Stimulated activated CD8-positive, alpha-beta memory T cell treated with anti-CD3 and anti-CD28 coated beads, Interleukin-12 subunit alpha, Interleukin-12 subunit beta, amount 100 ng/mL, for 24 hours (primary cell): ENCODE results near the gene ARID1A.

Experiments
- DNase-seq: peaks from one replicate; pipeline ENCODE4 v3.0.0-alpha.2; 2020; ENCODE audit errors: extremely low read depth

The ARID1A gene

GRCh38 chr1:26759531-26759930, 63.7 kb downstream of the ARID1A start:
- no peak for DNase-seq

- no peak for DNase-seq
Measured at GRCh38 chr1:26761217-26761616, 65.4 kb downstream of the ARID1A start.

- no peak for DNase-seq
Measured at GRCh38 chr1:26767714-26768113, 71.9 kb downstream of the ARID1A start.

GRCh38 chr1:26768755-26769154, 72.9 kb downstream of the ARID1A start:
- no peak for DNase-seq

- DNase-seq = no peak
Measured at GRCh38 chr1:26771285-26771642, 75.4 kb downstream of the ARID1A start.

- no peak for DNase-seq
Measured at GRCh38 chr1:26771643-26772321, 76.0 kb downstream of the ARID1A start.

GRCh38 chr1:26772687-26773086, 76.9 kb downstream of the ARID1A start:
- DNase-seq = no peak

GRCh38 chr1:26774462-26774861, 78.6 kb downstream of the ARID1A start:
- no peak for DNase-seq

GRCh38 chr1:26775666-26776065, 79.9 kb downstream of the ARID1A start:
- DNase-seq = no peak

GRCh38 chr1:26779098-26779668, 83.4 kb downstream of the ARID1A start:
- no peak for DNase-seq

GRCh38 chr1:26780344-26780957, 84.6 kb downstream of the ARID1A start:
- DNase-seq = no peak

- no peak for DNase-seq
Measured at GRCh38 chr1:26781206-26781825, 85.5 kb downstream of the ARID1A start.

GRCh38 chr1:26782521-26783212, 86.9 kb downstream of the ARID1A start:
- DNase-seq = no peak

GRCh38 chr1:26783646-26784022, 87.8 kb downstream of the ARID1A start:
- DNase-seq = no peak

- no peak for DNase-seq
Measured at GRCh38 chr1:26784023-26784871, 88.4 kb downstream of the ARID1A start.

- no peak for DNase-seq
Measured at GRCh38 chr1:26784886-26785285, 89.1 kb downstream of the ARID1A start.

GRCh38 chr1:26785611-26786436, 90.0 kb downstream of the ARID1A start:
- no peak for DNase-seq

- DNase-seq = no peak
Measured at GRCh38 chr1:26786437-26787380, 90.9 kb downstream of the ARID1A start.

- DNase-seq = peak; percentile 38
Measured at GRCh38 chr1:26787381-26787705, 91.5 kb downstream of the ARID1A start.
